Cerebellar cortex (tissue), 1 donor: ENCODE results near the gene HK3.

ENCODE experiments used
- DNase-seq: peaks from one replicate; pipeline ENCODE4 v3.0.0-alpha.2; 2015; ENCODE audit warnings: low spot score

HK3 gene, protein sequence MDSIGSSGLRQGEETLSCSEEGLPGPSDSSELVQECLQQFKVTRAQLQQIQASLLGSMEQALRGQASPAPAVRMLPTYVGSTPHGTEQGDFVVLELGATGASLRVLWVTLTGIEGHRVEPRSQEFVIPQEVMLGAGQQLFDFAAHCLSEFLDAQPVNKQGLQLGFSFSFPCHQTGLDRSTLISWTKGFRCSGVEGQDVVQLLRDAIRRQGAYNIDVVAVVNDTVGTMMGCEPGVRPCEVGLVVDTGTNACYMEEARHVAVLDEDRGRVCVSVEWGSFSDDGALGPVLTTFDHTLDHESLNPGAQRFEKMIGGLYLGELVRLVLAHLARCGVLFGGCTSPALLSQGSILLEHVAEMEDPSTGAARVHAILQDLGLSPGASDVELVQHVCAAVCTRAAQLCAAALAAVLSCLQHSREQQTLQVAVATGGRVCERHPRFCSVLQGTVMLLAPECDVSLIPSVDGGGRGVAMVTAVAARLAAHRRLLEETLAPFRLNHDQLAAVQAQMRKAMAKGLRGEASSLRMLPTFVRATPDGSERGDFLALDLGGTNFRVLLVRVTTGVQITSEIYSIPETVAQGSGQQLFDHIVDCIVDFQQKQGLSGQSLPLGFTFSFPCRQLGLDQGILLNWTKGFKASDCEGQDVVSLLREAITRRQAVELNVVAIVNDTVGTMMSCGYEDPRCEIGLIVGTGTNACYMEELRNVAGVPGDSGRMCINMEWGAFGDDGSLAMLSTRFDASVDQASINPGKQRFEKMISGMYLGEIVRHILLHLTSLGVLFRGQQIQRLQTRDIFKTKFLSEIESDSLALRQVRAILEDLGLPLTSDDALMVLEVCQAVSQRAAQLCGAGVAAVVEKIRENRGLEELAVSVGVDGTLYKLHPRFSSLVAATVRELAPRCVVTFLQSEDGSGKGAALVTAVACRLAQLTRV

DNA sequence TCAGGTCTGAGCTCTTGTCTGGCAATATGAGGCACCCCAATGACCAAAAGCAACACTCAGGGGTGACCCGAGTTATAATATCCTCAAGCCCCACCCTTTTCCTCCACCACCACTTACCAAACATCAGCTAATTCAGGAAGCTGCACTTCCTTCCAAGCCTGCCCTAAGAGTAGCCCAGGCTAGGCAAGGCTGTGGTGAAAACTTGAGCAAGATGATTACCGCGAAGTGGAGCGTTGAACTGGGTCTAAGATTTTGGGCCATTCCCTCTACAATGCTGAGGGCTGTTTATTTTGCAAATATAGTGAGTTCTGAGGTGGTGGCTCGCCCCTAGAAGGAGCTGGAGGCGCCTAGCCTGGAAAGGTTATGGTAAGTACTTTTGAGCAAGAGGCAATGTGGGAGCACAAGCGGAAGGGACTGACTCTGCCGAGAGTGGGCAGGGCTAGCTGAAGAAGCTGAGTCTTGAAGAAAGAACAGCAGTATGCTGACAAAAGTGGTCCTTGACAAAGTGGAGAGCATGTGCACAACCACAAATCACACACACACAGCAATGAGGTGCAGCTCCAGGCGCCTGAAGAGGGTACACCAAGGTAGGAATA lies at the start of gene HK3:
Gene HK3 (minus strand): TSS at position 51 of the 596 bp plus-strand sequence. CDS start 3,187 bp downstream, outside the sequence.
- DNase-seq, result no peak

GRCh38 chr5:176948458-176948857 lies 49.3 kb upstream of the HK3 start:
- no peak for DNase-seq

GRCh38 chr5:176947847-176948246 lies 48.7 kb upstream of the HK3 start:
- DNase-seq, result no peak

DNA sequence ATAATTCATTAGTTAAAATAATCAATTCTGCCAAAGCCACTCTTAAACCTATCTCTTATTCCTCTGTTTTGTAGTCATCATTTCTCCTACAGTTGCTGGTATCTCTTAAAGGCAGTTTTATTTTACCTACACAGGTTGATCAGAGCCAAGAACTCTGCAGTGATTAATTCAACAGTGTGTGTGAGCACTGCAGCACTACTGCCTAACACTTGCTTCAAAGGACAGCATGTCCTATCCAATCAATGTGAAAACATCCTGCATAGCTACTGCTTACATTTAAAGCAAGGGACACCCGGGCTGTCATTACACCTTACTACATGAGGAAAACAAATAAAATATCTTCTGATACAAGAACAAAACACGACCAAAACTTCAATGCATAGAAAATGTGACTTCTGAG lies 45.1 kb upstream of the HK3 start:
- DNase-seq, result no peak

- DNase-seq, result no peak
Observed at GRCh38 chr5:176943816-176944215, 44.7 kb upstream of the HK3 start.

GRCh38 chr5:176941951-176942350 lies 42.8 kb upstream of the HK3 start:
- no peak for DNase-seq

GRCh38 chr5:176938472-176938871 lies 39.3 kb upstream of the HK3 start:
- no peak for DNase-seq

- no peak for DNase-seq
Observed at GRCh38 chr5:176935017-176935416, 35.9 kb upstream of the HK3 start.

- no peak for DNase-seq
Observed at GRCh38 chr5:176934309-176934930, 35.3 kb upstream of the HK3 start.

- DNase-seq, result no peak
Observed at GRCh38 chr5:176929654-176930053, 30.5 kb upstream of the HK3 start.

- no peak for DNase-seq
Observed at GRCh38 chr5:176927562-176927961, 28.4 kb upstream of the HK3 start.

DNA sequence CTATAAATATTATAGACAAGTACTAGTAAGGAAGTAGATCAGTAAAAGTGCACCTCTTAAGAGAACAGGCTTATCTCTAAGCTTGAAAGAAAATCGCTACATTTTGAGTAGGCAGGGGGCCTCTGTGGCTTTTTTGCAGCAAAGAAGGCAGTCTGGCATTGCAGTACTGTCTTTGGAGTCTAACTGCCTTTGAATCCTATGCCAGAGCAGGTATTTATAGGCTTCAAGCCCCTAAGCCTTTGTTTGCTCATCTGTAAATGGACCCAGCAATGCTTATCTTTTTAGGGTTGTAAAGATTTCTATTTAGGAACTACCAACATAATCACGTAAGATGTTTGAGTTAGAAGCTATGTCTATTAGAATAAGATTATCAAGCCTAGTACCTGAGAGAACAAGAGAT lies 23.7 kb upstream of the HK3 start:
- DNase-seq, result no peak

DNA sequence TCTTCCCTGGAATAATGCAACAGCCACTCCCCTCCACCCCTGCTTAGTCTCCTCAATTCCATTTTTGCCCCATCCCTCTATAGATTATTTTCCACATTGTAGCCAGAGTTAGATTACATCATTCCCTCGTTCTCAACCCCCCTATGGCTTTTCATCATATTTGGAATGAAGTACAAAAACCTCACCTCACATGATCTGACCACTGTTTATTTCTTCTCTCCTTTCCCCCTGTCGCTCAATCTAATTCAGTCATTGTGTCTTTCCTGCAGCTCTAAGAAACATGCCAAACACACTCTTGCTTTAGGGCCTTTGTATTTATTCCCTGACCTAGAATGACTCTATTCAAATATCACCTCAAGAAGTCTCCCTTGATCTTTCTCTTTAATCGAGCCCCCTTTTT lies 22.6 kb upstream of the HK3 start:
- DNase-seq, result no peak

- DNase-seq, result no peak
Observed at GRCh38 chr5:176918613-176919012, 19.5 kb upstream of the HK3 start.

- DNase-seq, result no peak
Observed at GRCh38 chr5:176916337-176916736, 17.2 kb upstream of the HK3 start.

DNA sequence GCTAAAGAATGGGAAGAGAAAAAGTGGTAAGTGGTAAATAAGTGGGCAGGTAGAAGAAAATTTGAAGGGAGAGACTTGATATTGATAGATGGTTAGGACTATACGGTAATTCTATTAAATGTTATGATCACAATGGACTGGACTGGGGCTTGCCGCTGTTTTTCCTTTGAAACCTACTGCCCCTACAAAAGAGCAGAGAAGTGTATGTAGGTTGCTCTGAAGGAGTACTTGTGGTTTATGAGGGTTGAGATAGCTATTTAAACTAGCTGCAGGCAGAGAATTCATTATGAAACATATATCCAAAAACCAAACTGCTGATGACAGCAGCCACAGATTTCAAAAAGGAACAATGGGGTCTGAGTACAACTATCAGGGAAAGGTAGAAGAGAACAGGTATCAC lies 16.8 kb upstream of the HK3 start:
- no peak for DNase-seq

DNA sequence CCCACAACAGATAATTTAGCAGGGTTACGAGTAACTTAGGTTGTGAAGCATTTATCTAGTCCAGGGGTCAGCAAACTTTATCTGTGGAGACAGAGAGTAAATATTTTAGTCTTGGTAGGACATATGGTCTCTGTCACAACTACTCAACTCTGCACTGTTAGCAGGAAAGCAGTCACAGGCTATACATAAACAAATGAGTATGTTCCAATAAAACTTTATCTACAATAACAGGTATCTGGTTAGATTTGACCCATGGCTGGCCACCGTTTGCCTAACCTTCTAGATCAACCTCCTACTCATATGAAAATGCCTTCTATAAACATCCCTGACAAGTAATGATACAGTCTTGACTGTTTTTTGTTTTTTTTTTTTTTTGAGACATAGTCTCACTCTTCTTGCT lies 13.0 kb upstream of the HK3 start:
- DNase-seq, result no peak

DNA sequence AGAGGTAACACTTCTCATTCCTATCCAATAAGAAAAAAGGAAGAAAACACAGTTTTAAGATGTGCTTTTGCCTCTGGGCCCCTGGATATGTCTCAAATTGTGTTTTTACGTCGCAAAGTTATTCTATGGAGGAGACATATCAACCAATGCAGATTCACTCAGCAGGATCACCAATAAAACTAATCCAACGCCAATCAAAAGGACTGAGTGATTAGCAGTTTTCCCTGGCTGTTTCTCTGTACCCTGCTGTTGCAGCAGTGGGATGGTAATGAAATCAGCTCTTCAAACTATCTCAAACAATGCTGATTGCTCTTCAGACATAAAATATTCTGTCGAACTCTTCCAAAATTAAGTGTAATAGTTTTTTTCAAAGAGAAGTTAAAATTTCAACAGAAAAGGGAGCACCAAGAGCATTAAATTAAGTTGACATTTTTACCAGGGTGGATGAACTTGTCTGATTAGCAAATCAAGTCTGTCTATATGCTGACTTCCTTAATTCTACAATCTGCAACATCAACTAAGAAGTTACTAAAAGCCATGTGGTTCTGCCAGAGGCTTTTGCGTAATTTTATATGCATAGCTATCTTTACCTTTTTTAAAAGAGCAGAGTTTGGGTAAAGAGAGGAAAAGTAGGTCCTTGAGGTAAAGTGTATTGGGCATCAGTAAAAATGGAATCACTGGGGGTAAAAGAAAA lies 9.7 kb upstream of the HK3 start:
- no peak for DNase-seq

DNA sequence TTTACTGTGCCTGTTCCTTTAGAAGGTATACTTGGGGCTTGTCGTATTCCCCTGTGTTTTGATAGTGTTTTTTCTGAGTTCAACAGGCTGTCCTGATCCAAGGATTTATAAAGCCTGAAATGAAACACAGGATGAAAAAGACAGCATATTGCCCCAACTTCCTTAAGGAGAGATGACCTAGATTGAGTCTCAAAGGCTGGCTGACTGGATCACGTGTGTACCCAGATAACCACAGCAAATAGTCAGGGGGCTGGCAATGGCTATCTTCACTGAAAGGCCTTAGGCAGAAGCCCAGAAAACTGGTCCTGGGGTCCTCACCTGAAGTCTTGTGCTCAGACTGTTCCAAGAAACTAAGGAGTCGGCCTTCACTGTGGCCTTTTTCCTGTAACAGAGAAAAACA lies 7.7 kb upstream of the HK3 start:
- peak; percentile 67 for DNase-seq

DNA sequence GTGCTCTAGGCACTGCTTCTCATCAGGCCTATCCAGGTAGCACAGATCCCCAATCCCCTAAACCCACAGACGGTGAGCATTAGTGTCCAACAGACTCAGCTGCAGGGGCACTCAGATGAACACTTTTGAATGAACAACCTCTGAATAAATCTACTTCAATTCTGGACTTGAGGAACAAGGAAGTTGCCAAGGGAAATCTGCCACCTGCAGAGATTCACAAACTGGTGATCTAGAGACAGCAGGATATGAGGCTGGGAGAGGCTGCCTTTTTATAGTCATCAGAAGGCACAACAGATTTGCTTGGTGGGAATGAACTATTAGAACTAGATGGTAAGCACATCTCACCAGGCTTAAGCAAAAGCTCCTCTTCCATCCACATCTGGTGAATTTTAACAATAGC lies 7.0 kb upstream of the HK3 start:
- DNase-seq, result peak; percentile 93

DNA sequence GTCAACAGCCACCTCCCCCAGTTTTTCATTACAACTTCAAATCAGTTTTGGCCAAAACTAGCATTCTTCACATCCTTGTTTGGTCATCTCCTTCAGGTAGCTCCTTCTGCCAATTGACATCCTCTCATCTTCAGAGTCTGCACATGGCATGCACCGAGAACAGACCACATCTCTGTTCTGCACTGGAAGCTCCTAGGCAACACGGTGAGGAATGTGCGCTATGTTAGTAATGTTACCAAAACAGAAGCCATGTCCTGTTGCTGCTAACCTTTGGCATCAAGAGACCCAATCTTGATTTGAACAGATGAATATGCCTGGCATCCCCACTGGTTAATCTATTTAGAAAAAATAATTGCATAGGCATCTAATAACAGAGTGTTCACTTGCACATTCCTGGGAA lies 5.1 kb upstream of the HK3 start:
- no peak for DNase-seq
